RPMI8226 (cell line): ENCODE measurements around the gene GPR45.

Experiments used
- DNase-seq: peaks from one replicate; pipeline ENCODE4 v3.0.0-alpha.2; 2015

The GPR45 gene

GRCh38 chr2:105255979-105256378 is 14.4 kb downstream of the GPR45 start:
- DNase-seq: no peak

GRCh38 chr2:105256431-105257047 is 15.0 kb downstream of the GPR45 start:
- DNase-seq: no peak

GRCh38 chr2:105257981-105258380 is 16.4 kb downstream of the GPR45 start:
- DNase-seq: no peak

GRCh38 chr2:105258835-105259350 is 17.4 kb downstream of the GPR45 start:
- DNase-seq: no peak

GRCh38 chr2:105261061-105261460 is 19.5 kb downstream of the GPR45 start:
- DNase-seq: no peak

- DNase-seq: no peak
These were observed 21.1 kb downstream of the GPR45 start for GRCh38 chr2:105262651-105263091.

GRCh38 chr2:105269426-105269825 is 27.9 kb downstream of the GPR45 start:
- no peak for DNase-seq

GRCh38 chr2:105271393-105272045 is 30.0 kb downstream of the GPR45 start:
- no peak for DNase-seq

GRCh38 chr2:105272176-105272575 is 30.6 kb downstream of the GPR45 start:
- no peak for DNase-seq

GRCh38 chr2:105274046-105274445 is 32.5 kb downstream of the GPR45 start:
- DNase-seq: no peak

GRCh38 chr2:105278654-105279053 is 37.1 kb downstream of the GPR45 start:
- no peak for DNase-seq

GRCh38 chr2:105279126-105279525 is 37.6 kb downstream of the GPR45 start:
- no peak for DNase-seq

GRCh38 chr2:105280281-105280680 is 38.7 kb downstream of the GPR45 start:
- no peak for DNase-seq

GRCh38 chr2:105283532-105283931 is 42.0 kb downstream of the GPR45 start:
- no peak for DNase-seq

GRCh38 chr2:105287692-105288091 is 46.1 kb downstream of the GPR45 start:
- DNase-seq: peak; percentile 33

GRCh38 chr2:105288133-105288532 is 46.6 kb downstream of the GPR45 start:
- DNase-seq: no peak

- DNase-seq: no peak
These were observed 49.6 kb downstream of the GPR45 start for GRCh38 chr2:105290981-105291660.

- DNase-seq: no peak
These were observed 50.4 kb downstream of the GPR45 start for GRCh38 chr2:105291981-105292380.
